Adrenal gland (tissue), 5 donors: ENCODE results near the gene CACNA1E.

Experiments used
- CTCF ChIP-seq, 6 experiments: fragments of 450-650 bp in 4 of 6; fragments of 200-600 bp in 2 of 6; sonication (generic) in 1 of 6; IDR thresholded peaks; 1 replicate in 5 of 6; 2 replicates in 1 of 6; pipeline versions ENCODE4 v1.5.1 to v1.8.0; 2016 to 2021; ENCODE audit warnings: antibody characterized with exemption in 6 of 6, mild to moderate bottlenecking in 2 of 6, moderate library complexity in 1 of 6
- POLR2A ChIP-seq, 2 donors: fragments of 450-650 bp; IDR thresholded peaks; one replicate each; pipeline ENCODE4 v1.6.1; 2017; ENCODE audit warnings: antibody characterized with exemption in 2 of 2, mild to moderate bottlenecking in 2 of 2, moderate library complexity in 1 of 2
- donor health status: DM: no; HTN: no; CAD: no.

DNA sequence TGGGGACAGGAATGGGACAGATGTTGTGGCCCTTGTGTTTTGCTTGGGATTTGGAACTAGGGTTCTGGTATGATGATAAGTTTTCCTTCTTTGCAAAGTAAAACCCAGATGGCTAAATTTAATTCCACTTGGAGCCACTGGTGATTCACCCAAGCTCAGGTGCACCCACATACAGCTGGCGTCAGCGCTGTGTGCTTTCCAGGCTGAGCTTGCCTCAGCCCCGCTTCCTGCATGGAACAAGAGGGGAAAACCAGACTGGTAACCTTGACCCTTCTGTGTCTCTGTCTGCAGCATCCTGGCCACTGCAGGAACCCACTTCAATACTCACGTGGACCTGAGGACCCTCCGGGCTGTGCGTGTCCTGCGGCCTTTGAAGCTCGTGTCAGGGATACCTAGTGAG, 94.2 kb downstream of the CACNA1E start:
- TF ChIP-seq CTCF (IDR thresholded peaks at IDR 0.05) (no peak), POLR2A (IDR thresholded peaks at IDR 0.05) (no peak)
